ENCODE measurements around the gene TMEFF2. TPM values are rescaled to one million over a fixed set of nuclear protein-coding genes. Genes with fewer than 3 reads are reported as not detected.

The TMEFF2 gene
- total and polyA plus RNA-seq, 10 of the 15 experiments (the other 5 are each of a cell fraction or from before 2014, with no cell fraction given) = not detected

DNA sequence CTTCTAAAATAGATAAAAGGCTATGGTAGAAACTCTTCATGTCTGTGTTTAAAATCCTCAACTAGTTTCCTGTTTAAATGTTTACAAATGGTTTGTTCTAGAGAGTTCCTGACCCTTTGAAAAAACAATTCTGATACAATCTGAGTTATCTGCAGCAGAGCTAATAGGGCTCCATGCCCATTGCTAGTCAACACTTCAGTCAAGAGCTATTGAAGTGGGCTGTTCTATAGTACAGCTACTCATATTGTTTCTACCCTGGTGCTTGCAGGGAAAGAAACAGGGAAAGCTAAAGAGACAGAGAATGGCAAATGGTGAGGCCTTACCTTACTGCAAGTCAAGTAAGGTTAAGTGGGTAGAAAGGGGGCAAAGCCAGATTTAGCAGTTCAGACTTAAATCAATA, 235.5 kb downstream of the TMEFF2 start:
- no peak for ATAC-seq
- RAD21 ChIA-PET (ENCODE audit: unreplicated experiment) = interaction anchor here (1.2 to 1.4 kb wide), 4 partner anchors 10 to 42 kb away, joined by 3 to 4 read pairs (median 3); no protein-coding TSS in a partner anchor
- POLR2A ChIA-PET = interaction anchor here (0.6 kb wide), 1 partner anchor 8 kb away, joined by 3 read pairs; no protein-coding TSS in a partner anchor
- H3K4me2 ChIP-seq (ENCODE audit: control insufficient read depth, insufficient read depth) = no peak overlapping the region
- no peaks in the 10 kb centered on the region for H3K9me3 ChIP-seq (replicated peaks; ENCODE audit: control insufficient read depth, insufficient read depth, low read length)
- BruUV-seq (replicated peaks) = no TSS peak
- no peak for FAIRE-seq
- no peaks in the 10 kb centered on the region for H3K27me3 ChIP-seq (replicated peaks in 1 of 2; ENCODE audit: control insufficient read depth in 2 of 2, insufficient read depth in 2 of 2, low read length in 1 of 2)
- DNase-seq (ENCODE audit: low read depth, low spot score) = no peak
- in situ Hi-C loops (cut with MboI) = no loop called here
- no peak overlapping the region for H3K4me3 ChIP-seq
- SMC1A ChIA-PET (ENCODE audit: uncharacterized antibody, unreplicated experiment) = interaction anchor here (0.7 to 3.3 kb wide), 10 partner anchors 10 to 147 kb away, joined by 3 to 15 read pairs (median 4); no protein-coding TSS in a partner anchor
- intact Hi-C loops (cut with micrococcal nuclease; ENCODE audit: unreplicated experiment) = loop anchor here (5.0 kb wide), 1 partner anchor 43 kb away; no protein-coding TSS in a partner anchor
- H3K9ac ChIP-seq (ENCODE audit: control insufficient read depth, insufficient read depth, low read length) = no peak overlapping the region
- no peak overlapping the region for H3K27ac ChIP-seq (ENCODE audit: control insufficient read depth, insufficient read depth)
- H3K4me1 ChIP-seq (ENCODE audit: control insufficient read depth, insufficient read depth, low read length) = no peaks in the 10 kb centered on the region
- CTCF ChIA-PET = interaction anchor here (0.6 to 1.5 kb wide), 6 partner anchors 17 to 480 kb away, joined by 3 to 4 read pairs (median 3); no protein-coding TSS in a partner anchor
- no peaks in the 10 kb centered on the region for H3K79me2 ChIP-seq (ENCODE audit: control insufficient read depth, insufficient read depth, low read length)
- H3K36me3 ChIP-seq (ENCODE audit: control insufficient read depth in 2 of 2, insufficient read depth in 2 of 2, low read length in 1 of 2) = no peaks in the 10 kb centered on the region
- no peaks in the 10 kb centered on the region for H4K20me1 ChIP-seq (ENCODE audit: control insufficient read depth, insufficient read depth)
- H2AFZ ChIP-seq (ENCODE audit: control insufficient read depth, low read depth, low read length) = no peak overlapping the region
- TF ChIP-seq, protein P1, sequence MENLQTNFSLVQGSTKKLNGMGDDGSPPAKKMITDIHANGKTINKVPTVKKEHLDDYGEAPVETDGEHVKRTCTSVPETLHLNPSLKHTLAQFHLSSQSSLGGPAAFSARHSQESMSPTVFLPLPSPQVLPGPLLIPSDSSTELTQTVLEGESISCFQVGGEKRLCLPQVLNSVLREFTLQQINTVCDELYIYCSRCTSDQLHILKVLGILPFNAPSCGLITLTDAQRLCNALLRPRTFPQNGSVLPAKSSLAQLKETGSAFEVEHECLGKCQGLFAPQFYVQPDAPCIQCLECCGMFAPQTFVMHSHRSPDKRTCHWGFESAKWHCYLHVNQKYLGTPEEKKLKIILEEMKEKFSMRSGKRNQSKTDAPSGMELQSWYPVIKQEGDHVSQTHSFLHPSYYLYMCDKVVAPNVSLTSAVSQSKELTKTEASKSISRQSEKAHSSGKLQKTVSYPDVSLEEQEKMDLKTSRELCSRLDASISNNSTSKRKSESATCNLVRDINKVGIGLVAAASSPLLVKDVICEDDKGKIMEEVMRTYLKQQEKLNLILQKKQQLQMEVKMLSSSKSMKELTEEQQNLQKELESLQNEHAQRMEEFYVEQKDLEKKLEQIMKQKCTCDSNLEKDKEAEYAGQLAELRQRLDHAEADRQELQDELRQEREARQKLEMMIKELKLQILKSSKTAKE (IDR thresholded peaks at IDR 0.05; ENCODE audit: low read depth, poor library complexity, severe bottlenecking) = no peak
- TF ChIP-seq NKRF (conservative IDR thresholded peaks at IDR 0.05) (no peak), MYB (IDR thresholded peaks at IDR 0.05; ENCODE audit: borderline replicate concordance, low read depth, low read length) (no peak), ZNF622 (IDR thresholded peaks at IDR 0.05) (no peak), DPF2 (IDR thresholded peaks at IDR 0.05) (no peak), YY1 (IDR thresholded peaks at IDR 0.05; ENCODE audit: low read depth, low read length) (no peak), E2F8 (IDR thresholded peaks at IDR 0.05; ENCODE audit: low read depth, partially characterized antibody) (no peak), POLR2AphosphoS2 (IDR thresholded peaks at IDR 0.05; ENCODE audit: low read depth, low read length) (no peak), CBFB (IDR thresholded peaks at IDR 0.05; ENCODE audit: low read depth) (no peak), CEBPB (IDR thresholded peaks at IDR 0.05; ENCODE audit: borderline replicate concordance in 1 of 2, low read depth in 2 of 2, low read length in 2 of 2) (no peak)
- TF ChIP-seq, protein P2, sequence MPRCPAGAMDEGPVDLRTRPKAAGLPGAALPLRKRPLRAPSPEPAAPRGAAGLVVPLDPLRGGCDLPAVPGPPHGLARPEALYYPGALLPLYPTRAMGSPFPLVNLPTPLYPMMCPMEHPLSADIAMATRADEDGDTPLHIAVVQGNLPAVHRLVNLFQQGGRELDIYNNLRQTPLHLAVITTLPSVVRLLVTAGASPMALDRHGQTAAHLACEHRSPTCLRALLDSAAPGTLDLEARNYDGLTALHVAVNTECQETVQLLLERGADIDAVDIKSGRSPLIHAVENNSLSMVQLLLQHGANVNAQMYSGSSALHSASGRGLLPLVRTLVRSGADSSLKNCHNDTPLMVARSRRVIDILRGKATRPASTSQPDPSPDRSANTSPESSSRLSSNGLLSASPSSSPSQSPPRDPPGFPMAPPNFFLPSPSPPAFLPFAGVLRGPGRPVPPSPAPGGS (IDR thresholded peaks at IDR 0.05; ENCODE audit: borderline replicate concordance, insufficient read depth, low read depth, low read length, poor library complexity, severe bottlenecking) = no peak
- TF ChIP-seq, protein P3, sequence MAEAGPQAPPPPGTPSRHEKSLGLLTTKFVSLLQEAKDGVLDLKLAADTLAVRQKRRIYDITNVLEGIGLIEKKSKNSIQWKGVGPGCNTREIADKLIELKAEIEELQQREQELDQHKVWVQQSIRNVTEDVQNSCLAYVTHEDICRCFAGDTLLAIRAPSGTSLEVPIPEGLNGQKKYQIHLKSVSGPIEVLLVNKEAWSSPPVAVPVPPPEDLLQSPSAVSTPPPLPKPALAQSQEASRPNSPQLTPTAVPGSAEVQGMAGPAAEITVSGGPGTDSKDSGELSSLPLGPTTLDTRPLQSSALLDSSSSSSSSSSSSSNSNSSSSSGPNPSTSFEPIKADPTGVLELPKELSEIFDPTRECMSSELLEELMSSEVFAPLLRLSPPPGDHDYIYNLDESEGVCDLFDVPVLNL (IDR thresholded peaks at IDR 0.05; ENCODE audit: low read depth, low read length) = no peak
- TF ChIP-seq, protein P4, sequence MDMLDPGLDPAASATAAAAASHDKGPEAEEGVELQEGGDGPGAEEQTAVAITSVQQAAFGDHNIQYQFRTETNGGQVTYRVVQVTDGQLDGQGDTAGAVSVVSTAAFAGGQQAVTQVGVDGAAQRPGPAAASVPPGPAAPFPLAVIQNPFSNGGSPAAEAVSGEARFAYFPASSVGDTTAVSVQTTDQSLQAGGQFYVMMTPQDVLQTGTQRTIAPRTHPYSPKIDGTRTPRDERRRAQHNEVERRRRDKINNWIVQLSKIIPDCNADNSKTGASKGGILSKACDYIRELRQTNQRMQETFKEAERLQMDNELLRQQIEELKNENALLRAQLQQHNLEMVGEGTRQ (IDR thresholded peaks at IDR 0.05; ENCODE audit: borderline replicate concordance, low read depth, low read length) = no peak
